ENCODE measurements around the gene WDR4.
A peak's percentile ranks its signal among the peaks of the same experiment; 100 is the strongest.
"Not testable (repeated sequence)": the region's sequence is repeated elsewhere in the genome, so short reads cannot be mapped to it uniquely, and the experiment has no call there.

Gene WDR4, protein sequence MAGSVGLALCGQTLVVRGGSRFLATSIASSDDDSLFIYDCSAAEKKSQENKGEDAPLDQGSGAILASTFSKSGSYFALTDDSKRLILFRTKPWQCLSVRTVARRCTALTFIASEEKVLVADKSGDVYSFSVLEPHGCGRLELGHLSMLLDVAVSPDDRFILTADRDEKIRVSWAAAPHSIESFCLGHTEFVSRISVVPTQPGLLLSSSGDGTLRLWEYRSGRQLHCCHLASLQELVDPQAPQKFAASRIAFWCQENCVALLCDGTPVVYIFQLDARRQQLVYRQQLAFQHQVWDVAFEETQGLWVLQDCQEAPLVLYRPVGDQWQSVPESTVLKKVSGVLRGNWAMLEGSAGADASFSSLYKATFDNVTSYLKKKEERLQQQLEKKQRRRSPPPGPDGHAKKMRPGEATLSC

DNA sequence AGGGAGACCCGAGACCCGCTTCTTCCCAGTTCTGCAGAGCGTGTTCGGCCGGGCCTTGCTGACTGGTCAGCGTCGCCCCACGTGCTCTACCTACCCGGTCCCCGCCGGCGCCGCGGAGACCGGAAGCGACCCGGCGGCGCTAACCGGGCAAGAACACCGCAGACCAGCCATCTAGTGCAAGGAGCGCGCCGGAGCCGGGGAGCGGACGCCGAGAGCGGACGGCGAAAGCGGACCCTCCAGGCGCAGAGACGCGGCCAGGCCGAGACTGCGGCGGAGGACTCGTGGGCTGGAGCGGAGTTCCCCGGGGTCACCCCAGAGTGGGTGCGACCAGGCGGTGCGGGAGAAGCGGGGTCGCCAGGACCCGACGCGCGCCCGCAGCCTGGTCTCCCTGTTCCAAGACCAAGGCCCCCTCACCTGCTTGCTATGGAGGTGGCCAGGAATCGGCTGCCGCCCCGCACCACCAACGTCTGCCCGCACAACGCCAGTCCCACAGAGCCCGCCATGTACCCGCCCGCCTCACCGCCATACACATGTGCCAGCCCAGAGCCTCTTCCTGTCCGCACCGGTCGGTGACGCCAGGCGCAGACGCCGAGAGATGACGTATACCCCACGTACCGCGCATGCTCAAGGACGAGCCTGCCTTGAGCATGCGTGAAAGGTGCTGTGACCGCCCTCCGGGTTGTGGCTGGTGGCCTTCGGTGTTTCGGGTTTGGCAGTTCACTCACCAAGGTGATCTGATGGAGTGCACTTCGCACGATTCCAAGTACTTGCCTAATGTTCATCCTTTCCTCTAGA lies at the start of gene WDR4:
WDR4 (minus strand) TSS at position 547 of the 795 bp plus-strand sequence; CDS start at position 503, 44 bp downstream.
- peak; percentile 98 to 99 for DNase-seq (ENCODE audit: low read depth in 1 of 2, low spot score in 1 of 2)

DNA sequence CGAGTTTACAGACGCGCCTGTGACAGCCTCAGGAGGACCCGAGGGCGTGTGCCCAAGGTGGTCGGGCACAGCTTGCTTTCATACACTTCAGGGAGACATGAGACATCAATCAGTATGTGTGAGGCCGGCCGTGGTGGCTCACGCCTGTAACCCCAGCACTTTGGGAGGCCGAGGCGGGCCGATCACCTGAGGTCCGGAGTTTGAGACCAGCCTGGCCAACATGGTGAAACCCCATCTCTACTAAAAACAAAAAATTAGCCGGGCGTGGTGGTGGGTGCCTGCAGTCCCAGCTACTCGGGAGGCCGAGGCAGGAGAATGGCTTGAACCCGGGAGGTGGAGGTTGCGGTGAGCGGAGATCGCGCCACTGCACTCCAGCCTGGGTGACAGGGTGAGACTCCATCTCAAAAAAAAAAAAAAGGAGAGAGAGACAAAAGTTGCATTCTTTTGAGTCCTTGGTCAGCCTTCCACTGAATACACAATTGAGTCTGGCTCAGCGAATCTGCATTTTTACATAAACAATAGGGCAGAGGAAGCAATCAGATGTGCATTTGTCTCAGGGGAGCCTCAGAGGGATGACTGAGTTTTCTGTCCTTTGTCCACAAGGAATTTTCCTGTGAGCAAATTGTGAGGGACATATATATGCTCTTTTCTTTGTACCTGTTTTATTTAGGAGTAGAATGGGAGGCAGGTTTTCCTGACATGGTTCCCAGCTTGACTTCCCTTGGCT lies 48.3 kb upstream of the WDR4 start:
- DNase-seq (ENCODE audit: low read depth in 1 of 2, low spot score in 1 of 2) = not testable (repeated sequence)

DNA sequence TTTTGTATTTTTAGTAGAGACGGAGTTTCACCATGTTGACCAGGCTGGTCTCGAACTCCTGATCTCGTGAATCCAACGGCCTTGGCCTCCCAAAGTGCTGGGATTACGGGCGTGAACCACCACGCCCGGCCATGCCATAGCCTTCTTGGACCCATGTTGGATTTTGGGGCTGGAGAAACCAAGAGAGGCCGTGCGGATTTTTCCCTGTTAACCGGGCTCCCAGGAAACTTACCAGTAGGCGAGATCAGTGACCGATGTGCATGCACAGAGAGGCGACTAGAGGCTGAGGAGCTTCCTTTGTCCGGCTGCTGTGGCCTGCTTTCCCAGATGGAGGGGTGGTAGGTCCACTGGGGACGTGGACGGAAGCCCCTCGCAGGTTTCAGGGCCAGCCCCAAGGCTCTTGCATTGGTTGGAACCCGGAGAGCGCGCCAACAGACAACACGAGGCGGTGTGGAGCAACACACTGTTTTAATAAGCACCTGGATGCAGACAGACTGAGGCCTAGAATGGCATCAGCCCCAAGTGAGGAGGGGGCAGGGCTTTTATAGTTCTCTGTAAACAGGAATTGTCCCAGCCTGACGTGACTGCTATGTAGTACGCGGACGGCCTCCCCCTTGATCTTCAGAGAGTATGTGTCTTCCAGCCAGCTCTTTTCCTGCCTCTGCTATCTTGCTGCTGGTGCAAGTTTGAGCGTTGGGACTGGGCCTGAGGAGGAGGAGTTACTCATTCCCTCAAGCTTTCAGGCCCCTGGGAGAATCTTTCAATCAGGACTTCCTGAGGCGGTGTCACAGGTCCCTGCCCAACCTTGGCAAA lies 46.0 kb upstream of the WDR4 start, which contains the start of gene ERVH48-1:
ERVH48-1 (minus strand) TSS at position 517 of the 813 bp plus-strand sequence. CDS start 6,624 bp downstream, outside the sequence.
- no peak for DNase-seq (ENCODE audit: low read depth in 1 of 2, low spot score in 1 of 2)

DNA sequence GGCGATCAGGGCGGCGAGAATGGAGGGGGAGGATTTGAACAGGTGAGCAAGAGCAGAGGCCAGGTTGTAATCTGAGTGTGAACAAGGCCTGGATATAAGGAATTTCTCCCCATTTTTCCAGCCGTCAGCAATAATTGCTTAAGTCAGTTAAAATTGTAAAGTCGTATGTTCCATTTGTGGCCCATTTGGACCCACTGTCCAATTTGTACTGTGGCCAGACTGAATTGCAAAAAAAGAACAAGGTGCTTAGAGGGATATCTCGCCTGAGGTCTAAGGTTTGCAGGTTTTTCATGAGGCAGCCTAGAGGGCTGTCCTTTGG lies 45.1 kb upstream of the WDR4 start:
- DNase-seq (ENCODE audit: low read depth in 1 of 2, low spot score in 1 of 2) = no peak

DNA sequence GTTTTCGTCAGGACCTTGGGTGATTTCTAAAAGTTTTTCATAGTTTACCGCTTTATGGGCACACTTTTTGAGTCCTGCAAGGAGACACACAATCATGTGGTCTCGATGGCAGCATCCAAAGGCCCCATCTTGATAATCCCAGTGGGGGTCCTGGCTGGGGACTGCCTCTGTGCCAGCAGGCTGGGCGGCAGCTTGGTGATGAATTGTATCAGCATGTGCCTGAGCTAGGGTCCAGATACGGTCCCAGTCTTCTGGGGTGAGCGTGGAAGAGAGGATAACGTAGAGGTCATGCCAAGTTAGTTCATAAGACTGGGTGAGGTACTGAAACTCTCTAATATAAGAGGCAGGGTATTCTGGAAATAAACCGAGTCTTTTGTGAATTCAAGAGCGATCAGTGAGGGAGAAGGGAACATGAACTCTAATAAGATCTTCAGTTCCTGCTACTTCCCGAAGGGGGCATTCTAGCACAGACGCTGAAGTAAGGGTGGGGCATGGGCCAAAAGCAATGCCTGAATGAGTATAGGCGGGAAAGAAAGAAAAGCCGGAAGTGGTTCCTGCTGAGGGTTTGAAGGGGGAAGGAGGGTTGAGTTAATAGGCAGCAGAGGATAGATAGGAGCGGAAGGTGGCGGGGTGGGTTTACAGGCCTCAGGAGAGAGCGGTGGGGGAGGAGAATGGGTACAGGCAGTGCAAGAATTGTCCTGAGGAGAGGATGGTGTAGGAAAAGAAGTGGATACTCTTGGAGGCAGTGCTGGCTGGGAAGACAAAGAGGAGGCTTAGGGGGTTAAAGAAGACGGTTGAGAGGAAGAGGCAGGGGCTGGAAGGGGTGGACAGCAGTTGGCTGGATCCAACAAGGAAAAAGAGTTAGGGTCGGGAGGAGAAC lies 44.5 kb upstream of the WDR4 start:
- peak; percentile 35 to 74 for DNase-seq (ENCODE audit: low read depth in 1 of 2, low spot score in 1 of 2)

DNA sequence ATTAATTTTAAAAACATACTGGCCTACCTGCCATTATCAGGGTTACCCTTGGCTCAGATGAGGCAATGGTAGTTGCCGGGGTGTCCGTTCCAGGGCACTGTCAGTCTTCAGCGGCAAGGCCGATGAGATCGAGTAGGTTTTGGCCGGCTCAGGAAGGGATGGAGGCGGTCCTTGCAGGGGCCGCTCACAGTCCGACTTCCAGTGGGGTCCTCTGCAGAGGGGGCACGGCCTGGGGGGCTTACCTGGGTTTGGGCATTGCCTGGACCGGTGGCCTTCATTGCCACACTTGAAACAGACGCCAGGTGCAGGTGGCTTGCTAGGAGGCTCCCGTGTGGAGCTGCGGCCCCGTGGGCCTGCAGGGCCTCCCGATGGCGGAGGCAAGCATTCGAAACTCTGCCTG lies 43.6 kb upstream of the WDR4 start:
- no peak for DNase-seq (ENCODE audit: low read depth in 1 of 2, low spot score in 1 of 2)

DNA sequence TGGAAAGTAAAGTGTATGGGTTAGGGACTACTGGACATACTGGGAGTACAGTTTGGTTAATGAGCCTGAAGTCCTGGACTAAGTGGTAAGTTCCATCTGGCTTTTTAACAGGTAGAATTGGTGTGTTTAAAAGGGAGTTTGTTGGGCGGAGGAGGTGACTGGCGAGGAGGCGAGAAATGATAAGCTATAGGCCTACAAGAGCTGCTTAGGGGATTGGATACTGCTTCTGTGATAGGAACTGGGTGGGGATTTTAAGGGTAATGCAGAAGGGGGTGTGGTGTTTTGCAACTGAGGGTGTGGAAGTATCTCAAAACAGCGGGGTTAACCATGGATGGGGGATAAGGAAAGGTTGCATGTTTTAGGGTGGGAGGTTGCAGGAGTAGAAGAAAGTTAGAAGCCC lies 42.6 kb upstream of the WDR4 start:
- DNase-seq (ENCODE audit: low read depth in 1 of 2, low spot score in 1 of 2) = no peak

DNA sequence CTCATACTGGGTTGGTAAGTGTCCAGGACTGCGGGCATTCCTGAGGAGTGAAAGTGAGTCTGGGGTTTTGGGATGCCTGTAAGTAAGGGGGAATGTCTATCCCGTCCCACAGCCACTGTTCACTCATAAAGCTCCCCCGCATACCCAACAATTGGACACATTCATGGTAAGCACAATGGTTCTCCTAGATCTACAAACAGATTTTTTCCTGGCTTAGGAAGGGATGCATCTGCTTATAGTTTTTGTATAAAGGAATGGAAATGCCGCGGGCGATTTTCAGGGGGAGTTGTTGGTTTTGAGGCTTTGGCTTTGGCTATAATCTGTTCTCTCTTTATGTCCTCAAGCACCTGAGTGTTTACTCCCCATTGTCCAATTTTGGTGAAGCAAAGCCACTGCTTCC lies 39.0 kb upstream of the WDR4 start:
- DNase-seq (ENCODE audit: low read depth in 1 of 2, low spot score in 1 of 2) = no peak

DNA sequence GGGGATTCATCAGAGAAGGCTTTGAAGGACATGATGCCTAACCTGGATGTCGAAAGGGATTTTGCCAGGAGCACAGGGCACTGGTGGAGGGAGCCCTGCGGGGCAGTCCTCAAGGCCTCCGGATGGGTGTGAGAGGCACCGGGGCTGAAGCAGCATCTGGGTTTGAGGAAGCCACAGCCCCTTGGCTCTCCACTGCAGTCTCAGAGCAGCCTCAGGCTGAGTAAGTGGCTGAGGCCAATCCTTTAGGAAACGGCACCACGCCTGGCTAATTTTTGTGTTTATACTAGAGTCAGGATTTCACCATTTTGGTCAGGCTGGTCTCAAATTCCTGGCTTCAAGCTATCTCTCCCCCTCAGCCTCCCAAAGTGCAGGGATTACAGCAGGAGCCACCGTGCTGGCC lies 34.1 kb upstream of the WDR4 start:
- DNase-seq (ENCODE audit: low read depth in 1 of 2, low spot score in 1 of 2) = no peak

DNA sequence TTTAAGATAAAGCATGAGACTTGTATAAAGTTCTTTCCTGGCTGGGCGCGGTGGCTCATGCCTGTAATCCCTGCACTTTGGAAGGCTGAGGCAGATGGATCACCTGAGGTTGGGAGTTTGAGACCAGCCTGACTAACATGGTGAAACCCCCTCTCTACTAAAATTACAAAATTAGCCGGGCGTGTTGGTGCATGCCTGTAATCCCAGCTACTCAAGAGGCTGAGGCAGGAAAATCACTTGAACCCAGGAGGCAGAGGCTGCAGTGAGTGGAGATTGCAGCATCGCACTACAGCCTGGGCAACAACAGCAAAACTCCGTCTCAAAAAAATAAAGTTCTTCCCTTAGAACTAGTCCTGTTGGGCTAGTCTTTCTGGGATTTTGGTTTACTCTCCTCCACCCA lies 32.6 kb upstream of the WDR4 start:
- not testable (repeated sequence) for DNase-seq (ENCODE audit: low read depth in 1 of 2, low spot score in 1 of 2)

DNA sequence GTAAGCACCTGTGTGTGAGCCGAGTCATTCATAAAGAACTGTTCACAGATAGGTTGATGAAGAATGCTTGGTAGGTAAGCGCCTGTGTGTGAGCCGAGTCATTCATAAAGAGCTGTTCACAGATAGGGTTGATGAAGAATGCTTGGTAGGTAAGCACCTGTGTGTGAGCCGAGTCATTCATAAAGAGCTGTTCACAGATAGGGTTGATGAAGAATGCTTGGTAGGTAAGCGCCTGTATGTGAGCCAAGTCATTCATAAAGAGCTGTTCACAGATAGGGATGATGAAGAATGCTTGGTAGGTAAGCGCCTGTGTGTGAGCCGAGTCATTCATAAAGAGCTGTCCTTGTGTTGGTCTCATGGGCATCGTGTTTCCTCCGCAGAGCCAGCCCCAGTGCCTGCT lies 29.1 kb upstream of the WDR4 start:
- DNase-seq (ENCODE audit: low read depth in 1 of 2, low spot score in 1 of 2) = not testable (repeated sequence)

DNA sequence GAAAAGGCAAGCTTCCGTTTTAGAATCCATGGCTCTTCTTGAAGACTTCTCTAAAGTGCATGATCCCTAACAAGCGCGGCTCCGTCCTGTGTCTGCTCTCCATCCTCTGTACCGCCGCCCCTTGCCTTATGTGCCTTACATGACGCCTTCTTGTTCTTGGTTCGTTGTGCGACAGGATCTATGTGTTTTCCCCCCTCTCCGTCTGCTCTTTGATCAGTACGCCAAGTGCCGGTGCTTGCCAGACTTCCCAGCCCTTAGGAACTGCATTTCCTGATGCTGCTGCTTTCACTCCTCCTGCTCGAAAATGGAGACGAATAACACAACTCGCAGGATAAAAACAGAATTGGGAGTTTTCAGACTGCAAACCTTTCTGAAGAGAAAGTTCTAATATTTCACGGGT lies 26.9 kb upstream of the WDR4 start:
- no peak for DNase-seq (ENCODE audit: low read depth in 1 of 2, low spot score in 1 of 2)

DNA sequence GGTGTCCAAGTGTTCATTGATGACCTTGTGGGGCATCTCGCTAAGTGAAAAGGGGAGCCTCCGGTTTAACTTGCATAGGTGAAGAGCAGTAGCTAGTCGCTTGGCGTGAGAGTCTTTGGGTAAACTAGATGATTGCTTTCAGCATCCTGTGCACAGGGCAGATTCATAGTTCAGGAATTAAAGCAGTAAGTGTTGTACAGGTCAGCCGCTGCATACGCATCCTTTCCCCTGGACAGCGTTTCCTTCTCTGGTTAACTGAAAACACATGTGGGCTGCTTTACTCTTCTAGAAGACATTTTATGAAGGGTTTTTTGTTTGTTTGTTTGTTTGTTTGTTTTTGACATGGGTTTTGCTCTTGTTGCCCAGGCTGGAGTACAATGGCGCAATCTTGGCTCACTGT lies 25.9 kb upstream of the WDR4 start:
- DNase-seq (ENCODE audit: low read depth in 1 of 2, low spot score in 1 of 2) = no peak

DNA sequence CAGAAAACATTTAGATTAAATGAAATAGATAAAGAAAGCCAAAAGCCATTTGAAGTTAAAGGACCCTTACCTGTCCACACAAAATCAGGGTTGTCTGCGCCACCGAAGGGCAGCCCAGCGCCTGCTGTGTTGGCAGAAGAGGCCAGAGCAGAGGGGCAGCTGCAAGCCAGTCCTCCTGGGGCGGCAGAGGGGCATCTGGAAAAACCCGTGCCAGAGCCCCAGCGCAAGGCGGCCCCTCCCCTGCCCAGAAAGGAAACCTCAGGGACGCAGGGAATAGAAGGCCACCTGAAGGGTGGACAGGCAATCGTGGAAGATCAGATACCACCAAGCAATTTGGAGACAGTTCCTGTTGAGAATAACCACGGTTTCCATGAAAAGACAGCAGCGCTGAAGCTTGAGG lies 24.5 kb upstream of the WDR4 start:
- no peak for DNase-seq (ENCODE audit: low read depth in 1 of 2, low spot score in 1 of 2)

DNA sequence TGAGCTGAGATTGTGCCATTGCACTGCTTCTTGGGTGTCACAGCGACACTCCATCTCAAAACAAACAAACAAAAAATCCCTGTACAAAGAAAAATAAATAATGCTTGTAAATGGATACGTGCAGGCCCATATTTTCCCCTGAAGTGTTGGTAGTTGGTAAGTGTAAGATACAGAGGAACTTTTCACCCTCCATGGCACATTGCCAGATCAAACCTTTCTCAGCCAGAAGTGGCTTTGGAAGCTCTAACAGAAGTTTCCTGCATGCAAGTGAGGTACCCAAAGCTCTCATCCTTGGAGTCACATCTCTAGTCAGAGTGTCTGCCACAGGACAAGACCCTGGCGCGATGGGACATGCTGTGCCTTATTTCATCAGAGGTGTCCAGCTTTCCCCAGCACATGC lies 21.1 kb upstream of the WDR4 start:
- DNase-seq (ENCODE audit: low read depth in 1 of 2, low spot score in 1 of 2) = no peak

DNA sequence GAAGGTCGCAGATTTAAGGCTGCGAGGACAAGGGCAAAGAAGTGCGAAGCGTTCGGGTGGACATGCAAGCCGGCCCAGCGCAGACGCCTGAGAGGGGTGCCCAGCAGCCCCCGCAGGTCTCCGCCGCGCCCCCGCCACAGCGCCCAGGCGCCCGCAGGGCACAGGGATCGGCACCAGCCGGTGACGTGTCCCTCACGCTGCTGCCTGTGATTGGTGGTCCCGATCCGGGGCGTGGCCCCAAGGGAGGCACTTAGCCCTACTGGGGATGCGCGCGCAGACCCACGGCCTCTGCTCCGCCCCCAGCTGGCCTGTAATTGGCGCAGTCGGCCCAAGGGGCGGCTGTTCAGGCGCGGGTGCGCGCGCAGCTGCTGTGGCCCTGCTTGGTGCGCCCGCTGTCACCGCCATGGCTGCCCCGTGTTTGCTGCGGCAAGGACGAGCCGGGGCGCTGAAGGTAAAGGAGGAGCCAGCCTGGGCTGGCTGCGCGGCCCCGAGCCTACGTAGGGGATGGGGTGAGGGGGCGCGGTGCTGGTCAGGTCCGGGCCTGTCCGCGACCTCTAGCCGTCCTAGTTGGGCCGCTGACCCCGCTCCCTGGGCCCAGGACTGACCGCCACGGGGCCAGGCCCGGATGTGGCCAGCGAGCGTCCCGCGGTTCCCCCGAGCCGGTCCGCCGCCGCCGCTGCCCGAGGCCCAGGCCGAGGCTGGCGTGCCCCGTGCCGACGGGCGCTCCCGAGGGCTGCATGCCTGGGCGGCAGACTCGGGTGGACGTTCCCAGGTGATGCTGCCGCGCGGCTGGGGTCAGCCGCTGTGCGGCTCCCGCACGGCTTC lies 13.8 kb upstream of the WDR4 start, which contains the start of gene NDUFV3:
NDUFV3 (plus strand) TSS at position 379 of the 825 bp plus-strand sequence; CDS start at position 404, 25 bp downstream.
- peak; percentile 100 for DNase-seq (ENCODE audit: low read depth in 1 of 2, low spot score in 1 of 2)

DNA sequence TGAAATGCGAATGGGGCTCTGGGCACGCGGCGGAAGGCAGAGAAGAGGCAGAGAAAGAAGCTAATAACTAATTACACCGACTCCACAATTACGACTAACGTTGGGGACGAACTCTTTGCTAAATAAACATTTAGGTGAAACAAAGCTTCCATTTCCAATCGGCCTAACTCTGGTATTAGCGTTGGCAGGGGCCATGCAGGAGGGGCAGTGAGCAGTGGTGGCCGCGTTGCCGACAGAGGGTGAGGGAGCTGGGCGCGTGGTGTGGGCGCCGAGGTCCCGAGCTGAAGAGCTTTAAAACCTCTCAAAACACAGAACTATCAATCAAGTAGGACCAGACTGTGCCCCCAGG lies 13.2 kb upstream of the WDR4 start:
- no peak for DNase-seq (ENCODE audit: low read depth in 1 of 2, low spot score in 1 of 2)

DNA sequence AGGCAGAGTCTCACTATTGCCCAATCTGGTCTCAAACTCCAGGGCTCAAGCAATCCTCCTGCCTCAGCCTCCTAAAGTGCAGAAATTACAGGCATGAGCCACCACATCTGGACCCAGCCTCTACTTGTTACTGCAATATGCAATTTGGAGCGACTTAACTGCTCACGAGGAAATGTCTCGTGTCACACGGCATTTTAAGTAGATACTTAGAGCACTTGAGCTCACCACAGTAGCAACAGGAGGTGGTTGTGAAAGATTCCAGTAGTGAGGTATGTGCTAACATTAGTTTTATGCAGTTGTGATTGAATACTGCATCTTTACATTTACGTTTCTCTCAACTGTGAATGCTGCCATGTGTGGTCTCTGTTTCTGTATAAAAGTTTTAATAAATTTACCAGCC lies 8.0 kb upstream of the WDR4 start:
- DNase-seq (ENCODE audit: low read depth in 1 of 2, low spot score in 1 of 2) = no peak

DNA sequence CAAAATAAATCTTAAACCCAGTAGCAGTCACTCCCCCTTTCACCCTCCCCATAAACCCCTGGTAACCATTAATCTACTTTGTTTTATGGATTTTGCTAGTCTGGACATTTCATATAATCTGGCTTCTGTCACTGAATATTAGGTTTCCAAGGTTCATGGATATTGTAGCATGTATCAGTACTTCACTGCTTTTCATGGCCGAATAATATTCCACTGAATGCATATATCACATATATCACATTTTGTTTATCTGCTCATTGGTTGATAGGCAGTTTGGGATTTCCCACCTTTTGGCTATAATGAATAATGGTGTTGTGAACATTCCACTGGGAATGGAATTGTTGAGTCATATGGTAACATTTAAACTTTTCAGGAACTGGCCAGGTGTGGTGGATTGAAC lies 4.6 kb upstream of the WDR4 start:
- no peak for DNase-seq (ENCODE audit: low read depth in 1 of 2, low spot score in 1 of 2)
